Measurements from ENCODE around the gene GSE1.

- TF ChIP-seq POLR2A (IDR thresholded peaks at IDR 0.05): peak in 1 of 2 donors; percentile 22
- peak in 1 of 6 experiments; percentile 6 for TF ChIP-seq CTCF (IDR thresholded peaks at IDR 0.05)
Observed at GRCh38 chr16:85611444-85612190, 1.5 kb upstream of the GSE1 start.
